IPS-11a (cell line): ENCODE measurements around the gene CCNT2.
"Not testable (repeated sequence)": the region's sequence is repeated elsewhere in the genome, so short reads cannot be mapped to it uniquely, and the experiment has no call there.

Experiments
- H3K4me3 ChIP-seq: one replicate; pipeline ENCODE4 v1.5.1; 2013; ENCODE audit warnings: low read depth, low read length, control low read depth

CCNT2 gene

DNA sequence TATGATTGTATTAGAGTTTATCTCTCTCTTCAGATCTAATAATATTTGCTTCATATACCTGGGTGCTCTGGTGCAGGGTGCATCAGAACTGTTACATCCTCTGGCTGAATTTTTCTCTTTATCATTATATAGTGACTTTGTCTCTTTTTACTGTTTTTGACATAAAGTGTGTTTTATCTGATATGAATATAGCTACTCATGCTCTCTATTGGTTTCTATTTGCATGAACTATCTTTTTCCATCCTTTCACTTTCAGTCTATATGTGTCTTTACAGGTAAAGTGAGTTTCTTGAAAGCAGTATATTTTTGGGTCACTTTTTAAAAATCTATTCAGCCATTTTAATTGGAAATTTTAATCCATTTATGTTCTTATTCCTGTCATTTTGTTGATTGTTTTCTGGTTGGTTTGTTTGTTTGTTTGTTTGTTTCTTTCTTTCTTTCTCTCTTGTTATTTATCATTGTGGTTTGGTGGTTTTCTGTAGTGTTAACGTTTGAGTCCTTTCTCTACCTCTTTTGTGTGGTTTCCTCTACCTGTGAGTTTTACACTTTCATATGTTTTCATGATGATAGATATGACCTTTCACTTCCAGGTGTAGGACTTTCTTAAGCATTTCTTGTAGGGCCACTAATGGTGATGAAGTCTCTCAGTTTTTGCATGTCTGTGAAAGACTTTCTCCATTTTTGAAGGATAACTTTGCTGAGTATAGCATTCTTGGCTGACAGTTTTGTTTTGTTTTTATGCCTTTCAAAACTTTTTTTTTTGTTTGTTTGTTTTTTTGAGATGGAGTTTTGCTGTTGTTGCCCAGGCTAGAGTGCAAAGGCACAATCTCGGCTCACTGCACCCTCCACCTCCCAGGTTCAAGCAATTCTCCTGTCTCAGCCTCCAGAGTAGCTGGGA lies 54.9 kb downstream of the CCNT2 start:
- no peak overlapping the region for H3K4me3 ChIP-seq

DNA sequence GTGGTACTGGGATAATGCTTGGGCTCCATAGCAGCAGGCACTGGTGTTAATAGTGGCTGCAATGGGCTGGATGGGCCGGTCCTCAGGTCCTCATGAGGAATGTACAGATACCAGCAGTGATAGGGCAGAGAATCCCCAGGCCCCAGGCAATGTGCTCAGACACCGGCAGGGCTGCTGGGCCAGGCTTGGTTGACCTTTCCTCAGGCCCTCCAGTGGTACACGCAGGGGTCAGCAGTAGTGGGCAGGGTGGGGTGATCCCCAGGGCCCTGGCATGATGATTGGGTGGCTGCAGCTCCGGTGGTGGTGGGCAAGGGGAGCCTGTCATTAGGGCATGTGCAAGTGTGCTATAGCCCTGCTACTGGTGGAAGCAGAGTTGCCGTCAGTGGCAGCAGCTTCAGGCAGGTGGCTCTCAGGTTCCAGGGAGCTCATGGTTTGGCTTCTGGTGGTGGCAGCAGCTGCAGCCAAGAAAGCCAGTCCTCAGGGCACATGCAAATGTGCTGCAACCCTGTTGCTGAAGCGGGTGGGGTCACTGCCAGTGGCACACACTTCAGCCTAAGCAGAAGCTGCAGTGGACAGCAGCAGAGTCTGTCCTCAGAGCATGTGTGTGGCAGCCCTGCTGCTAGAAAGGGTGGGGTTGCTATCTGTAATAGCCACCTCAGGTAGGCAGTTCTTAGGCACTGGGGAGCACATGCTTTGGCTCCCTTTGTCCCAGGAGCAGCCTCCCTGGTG lies 56.8 kb downstream of the CCNT2 start:
- H3K4me3 ChIP-seq: no peak overlapping the region

DNA sequence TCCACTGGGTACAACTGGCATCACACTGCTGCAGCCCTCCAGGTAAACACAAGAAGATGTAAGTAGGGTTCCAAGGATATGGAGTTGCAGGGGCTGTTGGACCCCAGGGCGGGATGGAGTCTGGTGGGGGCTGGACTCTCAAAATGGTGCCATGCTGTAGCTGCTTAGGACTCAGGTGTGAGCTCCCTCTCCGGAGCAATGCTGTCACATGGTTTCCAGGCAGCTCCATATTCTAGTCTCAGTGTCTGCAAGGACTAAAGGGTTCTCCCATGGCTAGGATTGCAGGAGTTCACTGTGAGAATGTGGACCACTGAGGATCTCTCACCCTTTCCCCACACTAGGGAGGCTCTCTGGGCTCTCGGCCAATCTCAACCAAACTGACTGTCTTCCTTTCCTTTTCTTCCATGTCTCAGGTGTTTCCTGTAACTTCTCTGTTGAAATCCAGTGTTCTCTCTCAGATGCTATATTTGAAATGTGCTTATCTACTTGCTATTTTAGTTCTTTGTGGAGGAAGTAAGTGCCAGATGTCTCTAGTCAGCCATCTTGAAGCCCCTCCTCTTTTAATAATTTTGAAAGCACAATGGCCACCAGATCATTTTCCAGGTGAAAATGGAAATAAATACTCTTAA lies 57.6 kb downstream of the CCNT2 start:
- no peak overlapping the region for H3K4me3 ChIP-seq

DNA sequence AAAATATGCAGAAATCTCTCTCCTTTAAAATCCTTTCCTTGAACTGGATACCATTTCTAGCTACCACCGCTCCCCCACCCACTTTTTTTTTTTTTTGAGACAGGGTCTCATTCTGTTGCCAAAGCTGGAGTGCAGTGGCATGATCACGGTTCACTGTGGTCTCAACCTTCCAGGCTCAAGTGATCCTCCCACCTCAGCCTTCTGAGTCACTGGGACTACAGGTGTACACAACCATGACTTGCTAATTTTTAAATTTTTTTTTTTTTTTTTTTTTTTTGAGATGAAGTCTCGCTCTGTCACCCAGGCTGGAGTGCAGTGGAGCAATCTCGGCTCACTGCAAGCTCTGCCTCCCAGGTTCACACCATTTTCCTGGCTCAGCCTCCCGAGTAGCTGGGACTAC lies 58.5 kb downstream of the CCNT2 start:
- not testable (repeated sequence) for H3K4me3 ChIP-seq

DNA sequence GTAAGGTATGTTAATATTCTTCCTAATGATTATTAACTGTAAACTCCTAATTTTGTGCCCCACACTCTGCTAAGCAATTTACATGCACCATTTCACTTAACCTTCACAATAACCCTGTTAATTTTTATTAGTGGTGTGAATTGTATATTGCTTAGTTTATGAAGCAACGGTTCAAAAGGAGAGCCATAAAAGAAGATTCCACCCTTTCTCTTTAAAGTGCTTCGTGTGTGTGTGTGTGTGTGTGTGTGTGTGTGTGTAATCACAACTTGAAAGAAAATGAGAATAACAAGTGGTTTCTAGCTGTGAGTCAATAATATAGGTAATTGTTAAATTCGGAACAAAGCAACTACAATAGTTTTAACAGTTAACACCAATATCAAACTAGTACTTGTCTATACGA lies 60.6 kb downstream of the CCNT2 start:
- no peak overlapping the region for H3K4me3 ChIP-seq

DNA sequence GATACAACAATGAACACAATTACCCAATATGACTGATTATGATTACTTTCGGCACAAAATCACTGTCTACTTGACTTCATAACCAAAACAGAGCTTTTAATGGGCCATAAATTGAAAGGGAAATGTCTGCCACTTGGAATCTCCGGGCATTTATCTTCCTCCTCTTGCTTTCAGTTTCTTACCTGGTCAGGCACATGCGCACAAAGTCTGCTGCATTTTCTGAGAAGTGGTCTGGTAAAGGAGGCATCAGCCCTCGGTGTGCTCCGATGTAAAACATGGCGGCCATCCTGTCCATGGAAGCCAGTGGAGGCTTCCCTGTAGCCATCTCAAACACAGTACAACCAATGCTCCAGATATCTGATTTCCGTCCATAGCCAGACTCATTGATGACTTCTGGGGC lies 62.0 kb downstream of the CCNT2 start:
- H3K4me3 ChIP-seq: no peak overlapping the region

DNA sequence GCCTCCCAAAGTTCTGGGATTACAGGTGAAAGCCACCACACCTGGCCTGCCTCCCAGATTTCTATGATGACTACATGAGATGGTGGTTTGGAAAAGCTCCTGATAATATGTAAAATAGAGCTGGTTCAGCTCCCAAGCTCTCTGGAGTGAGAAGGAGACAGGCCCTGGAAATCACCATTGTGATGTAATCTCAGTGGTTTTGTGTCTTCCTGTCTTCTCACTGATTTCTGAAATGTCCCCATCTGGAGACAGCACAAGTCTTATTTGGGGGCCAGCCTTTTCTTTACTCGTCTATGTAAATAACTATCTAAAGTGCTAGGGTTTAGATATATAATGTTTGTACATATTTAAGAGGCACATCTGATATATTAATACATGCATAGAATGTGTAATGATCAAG lies 64.0 kb downstream of the CCNT2 start:
- H3K4me3 ChIP-seq: no peak overlapping the region

DNA sequence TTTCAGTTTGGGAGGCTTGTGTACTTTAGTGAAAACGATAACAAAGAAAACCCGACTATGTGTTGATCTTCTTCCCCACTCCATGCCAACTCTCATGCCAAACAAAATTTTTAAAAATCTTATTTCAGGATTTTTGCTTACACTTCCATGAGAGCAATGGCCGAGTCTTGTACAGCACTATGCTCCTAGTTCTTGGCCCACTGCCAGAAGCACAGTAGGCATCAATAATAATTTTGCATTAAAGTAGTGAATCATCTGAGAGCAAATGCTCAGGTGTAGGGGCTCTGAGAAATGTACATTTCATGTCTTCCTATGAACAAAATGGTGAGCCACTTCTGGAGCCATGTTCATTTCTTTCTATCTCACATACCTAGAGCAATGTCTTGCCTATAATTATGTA lies 66.4 kb downstream of the CCNT2 start:
- H3K4me3 ChIP-seq: no peak overlapping the region

DNA sequence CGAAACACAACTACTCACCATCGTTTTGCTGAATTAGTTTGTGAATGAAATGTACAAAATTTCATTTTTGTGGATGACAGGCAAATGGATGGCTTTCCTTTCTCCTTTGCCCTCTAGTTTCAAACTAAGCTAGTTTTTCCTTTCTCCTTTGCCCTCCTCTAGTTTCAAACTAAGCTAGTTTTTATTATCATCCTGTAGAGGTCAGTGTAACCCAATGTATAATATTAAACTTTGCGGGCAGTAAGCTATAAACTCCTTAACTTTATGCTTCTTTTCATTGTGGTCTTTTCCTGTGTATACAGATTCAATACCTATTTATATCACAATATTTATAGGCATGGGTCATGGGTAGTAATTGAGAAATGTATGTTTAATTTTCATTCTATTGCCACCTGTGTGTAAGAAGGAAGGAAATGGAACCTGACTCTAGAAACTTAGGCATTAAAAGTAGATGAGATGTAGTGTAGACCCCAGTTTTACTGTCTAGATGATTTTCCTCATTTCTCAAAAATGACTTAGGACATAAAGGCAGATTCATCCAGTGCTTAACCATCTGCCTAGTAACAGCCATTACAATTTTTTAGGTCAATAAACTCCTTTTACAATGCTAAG lies 70.5 kb downstream of the CCNT2 start:
- no peak overlapping the region for H3K4me3 ChIP-seq

DNA sequence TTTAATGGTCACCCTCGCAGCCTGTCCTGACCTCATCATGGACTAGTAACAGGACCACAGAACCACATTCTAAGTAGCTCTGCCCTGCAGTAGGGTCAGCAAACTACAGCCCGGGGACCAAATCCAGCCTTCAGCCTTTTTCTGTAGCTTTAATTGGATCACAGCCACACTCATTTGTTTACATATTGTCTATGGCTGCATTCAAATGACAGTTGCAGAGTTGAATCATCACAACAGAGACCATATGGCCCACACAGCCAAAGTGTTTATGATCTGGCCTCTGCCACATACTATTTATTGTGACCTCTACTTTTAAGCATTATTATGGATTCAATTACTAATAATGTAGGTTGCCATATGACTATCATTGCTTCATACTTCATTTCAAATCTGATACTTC lies 80.9 kb downstream of the CCNT2 start:
- H3K4me3 ChIP-seq: no peak overlapping the region

DNA sequence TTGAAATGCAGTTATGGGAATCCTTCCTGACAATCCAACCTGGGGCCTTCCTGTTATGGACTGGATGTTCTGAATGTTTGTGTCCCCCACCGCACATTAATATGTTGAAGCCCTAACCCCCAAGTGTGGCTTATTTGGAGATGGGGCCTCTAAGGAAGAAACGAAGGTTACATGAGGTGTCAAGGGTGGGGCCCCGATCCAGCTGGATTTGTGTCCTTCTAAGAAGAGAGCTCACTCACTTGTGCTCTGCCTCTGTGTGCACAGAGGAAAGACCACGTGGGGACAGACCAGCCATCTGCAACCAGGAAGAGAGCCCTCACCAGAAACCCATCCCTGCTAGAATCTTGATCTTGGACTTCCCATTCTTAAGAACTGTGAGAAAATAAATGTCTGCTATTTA lies 84.2 kb downstream of the CCNT2 start:
- no peak overlapping the region for H3K4me3 ChIP-seq

DNA sequence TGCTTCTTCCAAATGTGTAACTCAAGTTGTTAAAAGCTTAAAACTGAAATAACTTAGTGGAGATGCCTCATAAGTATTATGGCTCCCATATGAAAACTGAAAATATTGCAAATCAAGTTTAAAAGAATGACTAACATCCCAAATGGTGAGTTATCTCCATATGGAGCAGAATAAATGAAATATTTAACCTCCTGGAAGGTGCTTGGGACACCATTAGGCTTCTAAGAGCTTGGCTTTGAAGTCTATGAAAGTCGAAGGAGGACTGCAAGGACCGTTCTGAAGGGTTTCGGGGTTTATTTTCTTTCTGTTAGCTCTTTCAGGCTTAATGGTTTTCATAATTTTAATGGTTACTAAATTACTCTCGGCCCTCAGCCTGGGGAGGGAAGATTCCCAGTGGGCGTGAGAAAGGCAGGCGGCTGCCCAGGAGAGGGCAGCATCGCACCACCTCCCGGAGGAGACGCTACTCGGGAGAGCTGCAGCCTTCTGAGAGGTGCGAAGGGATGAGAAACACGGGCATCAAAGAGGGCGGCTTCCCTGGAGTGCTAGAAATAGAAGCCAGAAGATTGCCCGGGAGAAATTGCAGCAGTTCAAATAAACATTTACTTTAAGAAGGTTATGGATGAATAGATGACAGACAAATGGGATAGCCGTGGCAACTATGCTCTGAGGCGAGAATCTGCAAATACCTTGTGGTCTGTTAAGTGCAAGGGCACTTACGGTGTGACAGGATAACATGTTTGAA lies 85.6 kb downstream of the CCNT2 start:
- H3K4me3 ChIP-seq: no peak overlapping the region

DNA sequence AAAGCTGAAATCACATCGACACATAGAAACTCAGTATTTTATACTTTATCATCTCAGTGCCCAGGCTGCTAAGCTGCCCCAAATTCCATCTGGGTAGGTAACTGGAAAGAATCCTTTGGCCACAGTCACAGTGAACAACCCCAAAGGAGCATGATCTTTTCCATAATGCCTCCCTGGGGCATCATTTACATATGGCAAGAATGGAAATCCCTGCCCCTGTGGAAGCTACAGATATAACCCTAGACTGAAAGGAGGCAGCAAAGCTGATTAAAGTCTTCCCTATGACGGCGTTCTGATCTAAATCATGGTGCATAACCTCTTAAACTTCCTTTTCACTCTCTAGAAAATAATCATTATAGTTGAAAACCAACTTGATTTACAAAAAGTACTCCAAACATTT lies 87.1 kb downstream of the CCNT2 start:
- no peak overlapping the region for H3K4me3 ChIP-seq
